ENCODE data around the gene LRRC23.
A peak's percentile ranks its signal among the peaks of the same experiment; 100 is the strongest.

The LRRC23 gene

DNA sequence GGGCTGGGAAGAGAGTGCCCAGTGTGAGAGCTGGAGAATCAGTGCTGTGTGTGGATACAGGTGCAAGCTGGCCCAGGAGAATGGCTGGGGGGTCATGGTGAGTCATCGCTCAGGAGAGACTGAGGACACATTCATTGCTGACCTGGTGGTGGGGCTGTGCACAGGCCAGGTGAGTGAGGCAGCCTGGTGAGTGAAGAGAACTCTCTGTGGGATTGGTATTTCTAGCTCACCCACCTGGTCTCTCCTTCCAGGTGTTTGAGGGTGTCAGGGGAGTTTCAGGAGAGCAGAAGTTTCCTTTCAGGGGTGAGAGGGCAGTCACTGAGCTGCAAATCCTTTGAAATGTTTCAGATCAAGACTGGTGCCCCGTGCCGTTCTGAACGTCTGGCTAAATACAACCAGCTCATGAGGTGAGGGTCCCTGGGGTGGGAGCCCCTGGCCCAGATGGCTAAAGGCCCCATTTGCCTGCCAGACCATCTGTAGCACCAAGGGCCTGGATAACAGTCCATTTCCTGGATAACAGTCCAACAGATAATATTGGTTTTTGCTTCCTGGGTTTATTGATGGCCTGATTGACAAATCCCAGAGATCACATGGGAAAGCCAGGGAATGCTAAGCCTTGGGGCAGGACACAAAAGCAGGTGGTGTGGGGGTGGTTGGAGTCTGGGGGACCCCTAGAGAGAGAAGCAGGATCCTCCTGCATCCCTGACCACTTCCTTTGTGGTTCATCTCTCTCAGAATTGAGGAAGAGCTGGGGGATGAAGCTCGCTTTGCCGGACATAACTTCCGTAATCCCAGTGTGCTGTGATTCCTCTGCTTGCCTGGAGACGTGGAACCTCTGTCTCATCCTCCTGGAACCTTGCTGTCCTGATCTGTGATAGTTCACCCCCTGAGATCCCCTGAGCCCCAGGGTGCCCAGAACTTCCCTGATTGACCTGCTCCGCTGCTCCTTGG lies 17.6 kb downstream of the LRRC23 start:
- no peak for DNase-seq
- H3K9me3 ChIP-seq (ENCODE audit: control insufficient read depth, low read length), result no peaks in the 10 kb centered on the region
- H4K91ac ChIP-seq (ENCODE audit: low read length), result no peak overlapping the region
- H3K9ac ChIP-seq (ENCODE audit: low read length), result no peak overlapping the region
- H3K23ac ChIP-seq (ENCODE audit: low read length in 2 of 2), result no peak overlapping the region
- no peak overlapping the region for H3K4me2 ChIP-seq (ENCODE audit: low read length, poor library complexity, severe bottlenecking)
- no peak overlapping the region for H3K14ac ChIP-seq (ENCODE audit: low read length in 2 of 2)
- H3K79me1 ChIP-seq (replicated peaks; ENCODE audit: low read length, poor library complexity, severe bottlenecking), result no peaks in the 10 kb centered on the region
- H2BK120ac ChIP-seq (ENCODE audit: low read depth, low read length), result no peak overlapping the region
- no peak overlapping the region for H3K4ac ChIP-seq (ENCODE audit: low read depth in 1 of 2, low read length in 2 of 2)
- H4K8ac ChIP-seq (ENCODE audit: low read length), result no peak overlapping the region
- H3K4me3 ChIP-seq (ENCODE audit: insufficient read depth in 1 of 2, low read depth in 1 of 2, low read length in 2 of 2), result no peak overlapping the region
- H3K27me3 ChIP-seq (ENCODE audit: control insufficient read depth in 1 of 2, insufficient read depth in 1 of 2, low read length in 2 of 2), result no peaks in the 10 kb centered on the region
- 92% methylated on average over 9 of the region's 9 CpGs for WGBS
- peaks cover 38% of the 10 kb centered on the region for H3K4me1 ChIP-seq (ENCODE audit: control insufficient read depth, insufficient read depth, low read depth, low read length)
- no peak overlapping the region for H2AFZ ChIP-seq (ENCODE audit: low read depth, low read length)
- H3K36me3 ChIP-seq (ENCODE audit: control insufficient read depth in 1 of 2, insufficient read depth in 2 of 2, low read depth in 1 of 2, low read length in 2 of 2), result peaks cover 4 to 48% of the 10 kb centered on the region in 2 experiments
- H2BK15ac ChIP-seq (ENCODE audit: low read depth, poor library complexity, severe bottlenecking), result no peak overlapping the region
- H2AK5ac ChIP-seq (ENCODE audit: low read length, severe bottlenecking), result peak overlapping the region; percentile 30
- no peak overlapping the region for H3K27ac ChIP-seq (ENCODE audit: low read length, poor library complexity, severe bottlenecking)
- H2BK5ac ChIP-seq (ENCODE audit: low read depth, low read length, poor library complexity, severe bottlenecking), result no peak overlapping the region
- no peak overlapping the region for H2BK12ac ChIP-seq (ENCODE audit: low read length in 2 of 2)
- no peak overlapping the region for H3K18ac ChIP-seq (ENCODE audit: low read depth in 1 of 2, low read length in 2 of 2)

DNA sequence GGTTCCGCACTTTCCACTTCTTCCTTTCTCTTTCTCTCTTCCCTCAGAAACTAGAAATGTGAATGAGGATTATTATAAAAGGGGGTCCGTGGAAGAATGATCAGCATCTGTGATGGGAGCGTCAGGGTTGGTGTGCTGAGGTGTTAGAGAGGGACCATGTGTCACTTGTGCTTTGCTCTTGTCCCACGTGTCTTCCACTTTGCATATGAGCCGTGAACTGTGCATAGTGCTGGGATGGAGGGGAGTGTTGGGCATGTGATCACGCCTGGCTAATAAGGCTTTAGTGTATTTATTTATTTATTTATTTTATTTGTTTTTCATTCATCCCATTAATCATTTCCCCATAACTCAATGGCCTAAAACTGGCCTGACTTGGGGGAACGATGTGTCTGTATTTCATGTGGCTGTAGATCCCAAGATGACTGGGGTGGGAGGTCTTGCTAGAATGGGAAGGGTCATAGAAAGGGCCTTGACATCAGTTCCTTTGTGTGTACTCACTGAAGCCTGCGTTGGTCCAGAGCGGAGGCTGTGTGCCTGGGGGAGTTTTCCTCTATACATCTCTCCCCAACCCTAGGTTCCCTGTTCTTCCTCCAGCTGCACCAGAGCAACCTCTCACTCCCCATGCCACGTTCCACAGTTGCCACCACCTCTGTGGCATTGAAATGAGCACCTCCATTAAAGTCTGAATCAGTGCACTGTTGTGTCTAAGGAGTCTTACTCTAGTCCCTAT lies 18.5 kb downstream of the LRRC23 start:
- H4K8ac ChIP-seq (ENCODE audit: low read length), result no peak overlapping the region
- H3K4me3 ChIP-seq (ENCODE audit: insufficient read depth in 1 of 2, low read depth in 1 of 2, low read length in 2 of 2), result no peak overlapping the region
- H4K91ac ChIP-seq (ENCODE audit: low read length), result no peak overlapping the region
- H3K36me3 ChIP-seq (ENCODE audit: control insufficient read depth in 1 of 2, insufficient read depth in 2 of 2, low read depth in 1 of 2, low read length in 2 of 2), result peaks cover 4 to 42% of the 10 kb centered on the region in 2 experiments
- H2BK15ac ChIP-seq (ENCODE audit: low read depth, poor library complexity, severe bottlenecking), result no peak overlapping the region
- H3K79me1 ChIP-seq (replicated peaks; ENCODE audit: low read length, poor library complexity, severe bottlenecking), result no peaks in the 10 kb centered on the region
- H3K18ac ChIP-seq (ENCODE audit: low read depth in 1 of 2, low read length in 2 of 2), result no peak overlapping the region
- no peaks in the 10 kb centered on the region for H3K27me3 ChIP-seq (ENCODE audit: control insufficient read depth in 1 of 2, insufficient read depth in 1 of 2, low read length in 2 of 2)
- no peak overlapping the region for H3K27ac ChIP-seq (ENCODE audit: low read length, poor library complexity, severe bottlenecking)
- H2BK120ac ChIP-seq (ENCODE audit: low read depth, low read length), result no peak overlapping the region
- H3K14ac ChIP-seq (ENCODE audit: low read length in 2 of 2), result no peak overlapping the region
- H3K9me3 ChIP-seq (ENCODE audit: control insufficient read depth, low read length), result no peaks in the 10 kb centered on the region
- H2BK12ac ChIP-seq (ENCODE audit: low read length in 2 of 2), result no peak overlapping the region
- no peak overlapping the region for H2BK5ac ChIP-seq (ENCODE audit: low read depth, low read length, poor library complexity, severe bottlenecking)
- no peak overlapping the region for H2AK5ac ChIP-seq (ENCODE audit: low read length, severe bottlenecking)
- peaks cover 35% of the 10 kb centered on the region for H3K4me1 ChIP-seq (ENCODE audit: control insufficient read depth, insufficient read depth, low read depth, low read length)
- H3K4me2 ChIP-seq (ENCODE audit: low read length, poor library complexity, severe bottlenecking), result no peak overlapping the region
- no peak overlapping the region for H3K9ac ChIP-seq (ENCODE audit: low read length)
- 92% methylated on average over 6 of the region's 10 CpGs for WGBS
- no peak for DNase-seq
- H2AFZ ChIP-seq (ENCODE audit: low read depth, low read length), result no peak overlapping the region
- H3K23ac ChIP-seq (ENCODE audit: low read length in 2 of 2), result no peak overlapping the region
- no peak overlapping the region for H3K4ac ChIP-seq (ENCODE audit: low read depth in 1 of 2, low read length in 2 of 2)

DNA sequence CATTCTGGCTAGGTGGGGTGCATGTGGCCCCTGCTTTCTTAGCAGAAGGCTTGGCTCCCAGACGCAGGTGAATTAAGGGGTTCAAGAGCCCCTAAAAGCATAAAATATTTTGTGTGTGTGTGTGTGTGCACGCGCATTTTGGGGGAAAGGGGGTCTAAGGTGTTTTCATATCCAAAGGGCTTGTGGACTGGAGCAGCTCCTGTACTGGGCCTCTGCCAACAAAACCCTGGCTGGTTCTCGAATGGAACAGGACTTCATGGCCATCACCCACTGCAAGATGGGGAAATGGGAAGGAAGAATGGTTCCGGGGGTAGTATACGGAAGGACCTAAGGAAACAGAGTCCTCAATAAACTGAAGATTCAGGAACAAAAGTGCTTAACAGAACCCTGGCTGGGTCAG lies 19.2 kb downstream of the LRRC23 start:
- Histone ChIP-seq H2BK12ac (ENCODE audit: low read length in 2 of 2) (peak overlapping the region in 1 of 2 experiments; percentile 16), H3K9me3 (ENCODE audit: control insufficient read depth, low read length) (no peaks in the 10 kb centered on the region), H2BK120ac (ENCODE audit: low read depth, low read length) (no peak overlapping the region), H3K23ac (ENCODE audit: low read length in 2 of 2) (no peak overlapping the region), H4K8ac (ENCODE audit: low read length) (no peak overlapping the region), H2AFZ (ENCODE audit: low read depth, low read length) (no peak overlapping the region), H3K27me3 (ENCODE audit: control insufficient read depth in 1 of 2, insufficient read depth in 1 of 2, low read length in 2 of 2) (no peaks in the 10 kb centered on the region), H3K79me1 (replicated peaks; ENCODE audit: low read length, poor library complexity, severe bottlenecking) (no peaks in the 10 kb centered on the region), H3K27ac (ENCODE audit: low read length, poor library complexity, severe bottlenecking) (no peak overlapping the region), H3K4me2 (ENCODE audit: low read length, poor library complexity, severe bottlenecking) (no peak overlapping the region), H2AK5ac (ENCODE audit: low read length, severe bottlenecking) (no peak overlapping the region), H4K91ac (ENCODE audit: low read length) (no peak overlapping the region), H3K4me3 (ENCODE audit: insufficient read depth in 1 of 2, low read depth in 1 of 2, low read length in 2 of 2) (no peak overlapping the region), H2BK5ac (ENCODE audit: low read depth, low read length, poor library complexity, severe bottlenecking) (no peak overlapping the region), H3K4ac (ENCODE audit: low read depth in 1 of 2, low read length in 2 of 2) (no peak overlapping the region), H3K4me1 (ENCODE audit: control insufficient read depth, insufficient read depth, low read depth, low read length) (peaks cover 35% of the 10 kb centered on the region), H3K9ac (ENCODE audit: low read length) (peak overlapping the region; percentile 91), H3K18ac (ENCODE audit: low read depth in 1 of 2, low read length in 2 of 2) (no peak overlapping the region), H3K14ac (ENCODE audit: low read length in 2 of 2) (no peak overlapping the region), H3K36me3 (ENCODE audit: control insufficient read depth in 1 of 2, insufficient read depth in 2 of 2, low read depth in 1 of 2, low read length in 2 of 2) (peaks cover 4 to 41% of the 10 kb centered on the region in 2 experiments), H2BK15ac (ENCODE audit: low read depth, poor library complexity, severe bottlenecking) (no peak overlapping the region)
- WGBS, result 87% methylated on average over 6 of the region's 6 CpGs
- DNase-seq, result no peak

DNA sequence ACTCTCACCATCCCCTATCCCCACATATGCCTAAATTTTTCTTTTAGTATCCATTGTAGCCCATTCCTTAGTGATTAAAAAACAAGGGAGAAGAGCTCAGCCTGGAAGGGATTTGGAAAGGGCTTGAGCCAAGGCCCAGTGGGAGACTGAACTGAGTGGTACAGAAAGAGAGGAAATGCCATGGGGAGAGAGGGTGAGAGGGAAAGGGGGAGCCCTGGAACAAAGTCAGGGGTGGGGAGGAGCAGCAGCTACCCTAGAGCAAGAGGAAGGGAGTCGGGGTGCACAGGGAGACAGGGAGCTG lies 20.6 kb downstream of the LRRC23 start:
- H3K18ac ChIP-seq (ENCODE audit: low read depth in 1 of 2, low read length in 2 of 2), result peak overlapping the region; percentile 93 to 96
- peaks cover 3 to 28% of the 10 kb centered on the region in 2 experiments for H3K36me3 ChIP-seq (ENCODE audit: control insufficient read depth in 1 of 2, insufficient read depth in 2 of 2, low read depth in 1 of 2, low read length in 2 of 2)
- peak overlapping the region; percentile 10 for H2BK5ac ChIP-seq (ENCODE audit: low read depth, low read length, poor library complexity, severe bottlenecking)
- peak overlapping the region; percentile 92 for H4K91ac ChIP-seq (ENCODE audit: low read length)
- H3K14ac ChIP-seq (ENCODE audit: low read length in 2 of 2), result peak overlapping the region in 1 of 2 experiments; percentile 68
- peak overlapping the region; percentile 91 for H3K9ac ChIP-seq (ENCODE audit: low read length)
- peaks cover 39% of the 10 kb centered on the region for H3K4me1 ChIP-seq (ENCODE audit: control insufficient read depth, insufficient read depth, low read depth, low read length)
- peak overlapping the region; percentile 85 for H2BK120ac ChIP-seq (ENCODE audit: low read depth, low read length)
- no peak for DNase-seq
- H3K9me3 ChIP-seq (ENCODE audit: control insufficient read depth, low read length), result no peaks in the 10 kb centered on the region
- H3K27me3 ChIP-seq (ENCODE audit: control insufficient read depth in 1 of 2, insufficient read depth in 1 of 2, low read length in 2 of 2), result no peaks in the 10 kb centered on the region
- peak overlapping the region; percentile 93 for H3K27ac ChIP-seq (ENCODE audit: low read length, poor library complexity, severe bottlenecking)
- WGBS, result 33% methylated on average over 1 of the region's 1 CpG
- peak overlapping the region in 1 of 2 experiments; percentile 84 for H3K4me3 ChIP-seq (ENCODE audit: insufficient read depth in 1 of 2, low read depth in 1 of 2, low read length in 2 of 2)
- H3K23ac ChIP-seq (ENCODE audit: low read length in 2 of 2), result peak overlapping the region in 1 of 2 experiments; percentile 23
- peak overlapping the region; percentile 78 for H4K8ac ChIP-seq (ENCODE audit: low read length)
- H3K4me2 ChIP-seq (ENCODE audit: low read length, poor library complexity, severe bottlenecking), result no peak overlapping the region
- no peak overlapping the region for H2AFZ ChIP-seq (ENCODE audit: low read depth, low read length)
- no peaks in the 10 kb centered on the region for H3K79me1 ChIP-seq (replicated peaks; ENCODE audit: low read length, poor library complexity, severe bottlenecking)
- H2AK5ac ChIP-seq (ENCODE audit: low read length, severe bottlenecking), result peak overlapping the region; percentile 91
- no peak overlapping the region for H2BK15ac ChIP-seq (ENCODE audit: low read depth, poor library complexity, severe bottlenecking)
- H3K4ac ChIP-seq (ENCODE audit: low read depth in 1 of 2, low read length in 2 of 2), result peak overlapping the region; percentile 82 to 89
- H2BK12ac ChIP-seq (ENCODE audit: low read length in 2 of 2), result peak overlapping the region; percentile 80 to 84
